NCI-H187 (cell line): ENCODE measurements around the gene MYBPC3.
"Not testable (repeated sequence)": the region's sequence is repeated elsewhere in the genome, so short reads cannot be mapped to it uniquely, and the experiment has no call there.

Source experiments
- DNase-seq, 2 experiments: peaks; one replicate each; lab custom pipeline; 2025; lab: John Stamatoyannopoulos, UW

The MYBPC3 gene

GRCh38 chr11:47337229-47337924, 15.1 kb downstream of the MYBPC3 start:
- DNase-seq = no peak

- no peak for DNase-seq
These were observed 15.9 kb downstream of the MYBPC3 start for GRCh38 chr11:47336595-47336994.

GRCh38 chr11:47335733-47336132, 16.8 kb downstream of the MYBPC3 start:
- DNase-seq = no peak

GRCh38 chr11:47334699-47335411, 17.6 kb downstream of the MYBPC3 start:
- not testable (repeated sequence) for DNase-seq

GRCh38 chr11:47333886-47334443, 18.5 kb downstream of the MYBPC3 start:
- no peak for DNase-seq

GRCh38 chr11:47333526-47333845, 19.0 kb downstream of the MYBPC3 start:
- DNase-seq = no peak

GRCh38 chr11:47332791-47333525, 19.5 kb downstream of the MYBPC3 start:
- DNase-seq = no peak

- no peak for DNase-seq
These were observed 20.2 kb downstream of the MYBPC3 start for GRCh38 chr11:47332303-47332711.

GRCh38 chr11:47331454-47332302, 20.8 kb downstream of the MYBPC3 start:
- DNase-seq = no peak

- no peak for DNase-seq
These were observed 22.2 kb downstream of the MYBPC3 start for GRCh38 chr11:47329987-47330931.

- DNase-seq = no peak
These were observed 23.0 kb downstream of the MYBPC3 start for GRCh38 chr11:47329431-47329986.

GRCh38 chr11:47328449-47329390, 23.8 kb downstream of the MYBPC3 start:
- DNase-seq = no peak

GRCh38 chr11:47327949-47328348, 24.6 kb downstream of the MYBPC3 start:
- DNase-seq = no peak

GRCh38 chr11:47327025-47327424, 25.5 kb downstream of the MYBPC3 start:
- DNase-seq = no peak

- no peak for DNase-seq
These were observed 26.3 kb downstream of the MYBPC3 start for GRCh38 chr11:47326198-47326597.

GRCh38 chr11:47325271-47326041, 27.0 kb downstream of the MYBPC3 start:
- DNase-seq = no peak

- no peak for DNase-seq
These were observed 28.0 kb downstream of the MYBPC3 start for GRCh38 chr11:47324520-47324919.

- no peak for DNase-seq
These were observed 34.3 kb downstream of the MYBPC3 start for GRCh38 chr11:47318166-47318565.
